GM12892 (cell line): ENCODE measurements around the gene KCNMA1.

Experiments used
- POLR2A ChIP-seq: IDR thresholded peaks from 2 replicates; pipeline ENCODE4 v1.6.1; 2011; ENCODE audit warnings: low read depth, low read length, control low read depth
- POLR2AphosphoS5 ChIP-seq: IDR thresholded peaks from 2 replicates; pipeline ENCODE4 v1.6.1; 2011; ENCODE audit warnings: low read depth, low read length, control low read depth

GRCh38 chr10:77207828-77208185 lies 429.8 kb downstream of the KCNMA1 start:
- no peak for TF ChIP-seq POLR2AphosphoS5
- TF ChIP-seq POLR2A: no peak
